ENCODE data around the gene PARP9.
A peak's percentile ranks its signal among the peaks of the same experiment; 100 is the strongest.
"Not testable (repeated sequence)": the region's sequence is repeated elsewhere in the genome, so short reads cannot be mapped to it uniquely, and the experiment has no call there.

Gene PARP9

DNA sequence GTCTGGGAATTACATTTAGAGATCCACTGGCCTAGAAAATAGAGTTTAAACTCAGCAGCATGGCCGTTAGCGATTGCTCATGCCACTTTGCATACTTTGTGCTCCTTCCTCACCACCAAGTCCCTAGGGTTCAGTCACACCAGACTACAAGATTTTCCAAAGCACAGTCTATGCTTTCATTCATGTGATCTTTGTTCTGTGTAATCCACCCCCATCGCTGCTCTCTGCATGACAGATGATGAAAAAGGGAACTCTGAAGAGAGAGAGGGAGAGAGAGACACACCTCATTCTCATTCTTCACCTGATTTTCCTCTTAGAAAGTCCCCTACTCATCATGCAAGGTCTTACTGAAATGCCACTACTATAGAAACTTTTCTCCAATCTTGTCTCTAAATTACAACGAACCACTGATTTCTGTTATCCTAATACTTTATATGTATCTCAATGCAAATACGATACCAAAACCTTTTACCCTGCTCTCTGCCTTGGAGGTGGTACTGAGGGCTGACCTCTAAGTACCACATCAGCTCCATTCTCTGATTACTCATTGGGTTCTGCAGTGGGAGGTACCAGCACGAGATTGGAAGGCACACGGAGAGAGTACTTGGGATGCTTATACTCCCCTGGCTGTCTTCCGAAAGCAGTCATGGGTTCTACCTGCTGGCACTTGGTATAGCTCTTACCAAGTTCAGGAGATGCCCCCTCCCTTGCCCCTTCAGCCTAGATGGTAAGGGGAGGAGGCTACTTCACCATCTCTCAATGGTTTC, 12.3 kb upstream of the PARP9 start:
- peak; percentile 41 for DNase-seq

DNA sequence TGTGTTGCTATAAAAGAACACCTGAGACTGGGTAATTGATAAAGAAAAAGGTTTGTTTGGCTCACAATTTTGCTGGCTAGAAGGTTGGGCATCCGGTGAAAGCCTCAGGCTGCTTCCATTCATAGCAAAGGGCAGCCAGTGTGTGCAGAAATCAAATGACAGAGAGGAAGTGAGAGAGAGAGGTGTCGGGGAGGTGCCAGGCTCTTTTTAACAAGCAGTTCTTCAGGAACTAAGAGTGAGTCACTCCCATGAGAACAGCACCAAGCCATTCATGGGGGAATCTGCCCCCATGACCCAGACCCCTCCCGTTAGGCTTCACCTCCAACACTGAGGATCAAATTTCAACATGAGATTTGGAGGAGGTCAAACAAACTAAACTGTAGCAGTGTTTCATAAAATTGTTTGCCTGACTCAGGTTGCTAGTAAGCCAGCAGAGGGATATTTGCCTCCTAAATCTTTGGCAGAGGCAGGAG, 8.9 kb upstream of the PARP9 start:
- DNase-seq: peak; percentile 18

DNA sequence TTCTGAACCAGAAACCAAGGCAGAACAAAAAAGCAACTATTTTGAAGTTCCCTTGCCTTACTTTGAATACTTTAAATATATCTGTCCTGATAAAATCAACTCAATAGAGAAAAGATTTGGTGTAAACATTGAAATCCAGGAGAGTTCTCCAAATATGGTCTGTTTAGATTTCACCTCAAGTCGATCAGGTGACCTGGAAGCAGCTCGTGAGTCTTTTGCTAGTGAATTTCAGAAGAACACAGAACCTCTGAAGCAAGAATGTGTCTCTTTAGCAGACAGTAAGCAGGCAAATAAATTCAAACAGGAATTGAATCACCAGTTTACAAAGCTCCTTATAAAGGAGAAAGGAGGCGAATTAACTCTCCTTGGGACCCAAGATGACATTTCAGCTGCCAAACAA, 4.7 kb upstream of the PARP9 start:
- DNase-seq: no peak

DNA sequence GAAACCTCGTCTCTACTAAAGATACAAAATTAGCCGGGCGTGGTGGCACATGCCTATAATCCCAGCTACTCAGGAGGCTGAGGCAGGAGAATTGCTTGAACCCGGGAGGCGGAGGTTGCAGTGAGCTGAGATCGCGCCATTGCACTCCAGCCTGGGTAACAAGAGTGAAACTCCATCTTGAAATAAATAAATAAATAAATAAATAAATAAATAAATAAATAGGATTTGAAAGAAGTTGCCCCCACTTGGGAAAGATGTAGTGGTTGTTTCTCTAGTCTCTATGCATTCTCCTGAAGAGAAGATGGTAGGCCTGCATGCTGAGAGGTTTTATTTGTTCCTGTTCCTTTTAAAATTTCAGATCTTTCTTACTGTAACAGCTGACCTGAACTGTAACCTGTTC, 4.0 kb upstream of the PARP9 start:
- not testable (repeated sequence) for DNase-seq

DNA sequence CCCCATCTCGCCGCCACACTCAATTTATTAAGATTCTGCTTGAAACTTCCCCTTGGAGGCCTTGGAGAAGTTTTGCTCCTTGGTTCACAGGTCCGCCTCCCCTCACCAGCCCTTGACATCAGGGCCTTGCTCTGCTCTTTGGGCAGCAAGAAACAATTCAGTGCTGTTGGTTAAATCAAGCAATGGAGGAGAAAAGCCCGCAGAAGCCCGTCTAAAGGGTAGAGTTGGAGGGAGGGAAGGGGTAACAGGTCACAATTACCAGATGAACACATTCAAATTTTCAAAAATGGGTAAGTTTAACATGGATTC, 429 bp downstream of the PARP9 start:
- peak; percentile 7 for DNase-seq

DNA sequence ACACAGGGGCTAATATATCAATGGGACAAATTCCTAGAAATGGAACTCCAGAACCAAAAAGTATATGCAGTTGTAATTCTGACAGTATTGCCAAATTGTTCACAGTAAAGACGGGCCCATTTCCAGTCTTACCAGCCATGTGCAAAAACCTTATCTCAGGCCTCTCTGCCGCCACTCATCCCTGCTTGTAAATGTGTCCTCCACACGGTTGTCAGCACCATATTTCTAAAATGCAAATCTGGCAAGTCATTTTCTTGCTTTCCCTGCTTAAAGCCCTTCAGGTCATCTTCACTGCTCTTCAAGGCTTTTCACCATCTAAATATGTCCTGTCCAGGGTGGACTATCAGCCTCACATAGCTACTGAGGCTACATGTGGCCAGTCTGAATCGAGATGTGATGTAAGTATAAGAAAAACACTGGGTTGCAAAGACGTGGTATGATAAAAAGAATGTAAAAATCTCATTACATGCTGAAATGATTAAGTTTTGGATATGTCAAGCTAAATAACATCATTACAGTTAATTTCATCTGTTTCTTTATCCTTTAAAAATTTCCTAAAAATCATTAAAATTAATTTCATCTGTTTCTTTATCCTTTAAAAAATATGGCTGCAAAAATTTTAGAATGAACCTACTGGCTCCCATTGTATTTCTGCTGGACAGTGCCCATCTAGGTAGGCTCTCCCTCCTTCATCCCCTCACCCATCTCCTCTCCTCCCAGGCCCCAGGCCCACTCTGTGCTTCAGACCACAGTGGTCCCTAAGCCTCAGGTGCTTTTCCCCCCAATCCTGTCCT, 980 bp downstream of the PARP9 start:
- no peak for DNase-seq

DNA sequence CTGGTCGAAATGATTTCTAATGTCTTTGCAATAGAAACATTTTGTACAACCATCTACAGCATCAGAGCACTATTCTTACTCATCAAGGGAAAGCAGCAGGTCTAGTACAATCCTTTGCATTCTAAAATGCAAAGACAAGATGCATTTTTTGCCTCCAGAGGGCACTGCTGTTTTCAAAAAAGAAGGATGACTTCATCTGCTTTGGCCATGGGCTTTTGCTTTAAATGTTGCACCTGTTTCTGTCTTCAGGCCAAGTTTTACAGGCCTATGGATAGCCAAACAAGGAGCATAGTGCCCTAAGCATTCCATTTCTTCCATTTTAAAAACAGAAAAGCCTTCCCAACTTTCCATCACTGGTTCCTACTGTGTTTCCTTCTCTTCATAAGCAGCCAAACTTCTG, 3.4 kb downstream of the PARP9 start:
- DNase-seq: peak; percentile 62

DNA sequence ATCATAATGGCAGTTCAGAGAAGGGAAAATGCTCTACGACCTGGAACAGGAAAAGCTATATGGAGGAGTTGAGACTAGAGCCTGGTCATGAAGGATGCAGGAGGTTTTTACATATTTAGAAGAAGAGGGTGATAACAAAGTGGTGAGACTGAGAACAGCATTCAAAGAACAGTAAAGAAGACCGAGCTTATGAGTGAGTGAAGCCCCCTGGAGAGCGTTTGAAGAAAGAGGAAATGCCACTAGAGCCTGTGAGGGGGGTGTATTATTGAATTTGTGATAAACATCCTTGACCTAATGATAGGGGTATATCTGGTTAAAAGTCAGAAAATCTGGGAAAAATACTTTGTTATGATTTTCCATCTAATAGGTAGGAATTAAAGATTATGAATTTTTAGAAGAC, 4.2 kb downstream of the PARP9 start:
- no peak for DNase-seq

DNA sequence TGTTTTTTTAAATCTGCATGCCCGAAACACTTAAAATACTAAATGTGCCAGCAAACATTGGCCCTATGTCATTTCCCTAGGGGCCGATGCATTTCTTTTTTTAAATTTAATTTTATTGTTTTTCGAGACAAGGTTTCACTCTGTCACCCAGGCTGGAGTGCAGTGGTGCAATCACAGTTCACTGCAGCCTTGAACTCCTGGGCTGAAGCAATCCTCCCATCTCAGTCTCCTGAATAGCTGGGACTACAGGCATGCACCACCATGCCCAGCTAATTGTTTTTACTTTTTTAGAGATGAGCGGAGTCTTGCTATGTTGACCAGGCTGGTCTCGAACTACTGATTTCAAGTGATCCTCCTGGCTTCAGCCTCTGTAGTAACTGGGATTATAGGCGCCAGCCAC, 5.5 kb downstream of the PARP9 start:
- no peak for DNase-seq

DNA sequence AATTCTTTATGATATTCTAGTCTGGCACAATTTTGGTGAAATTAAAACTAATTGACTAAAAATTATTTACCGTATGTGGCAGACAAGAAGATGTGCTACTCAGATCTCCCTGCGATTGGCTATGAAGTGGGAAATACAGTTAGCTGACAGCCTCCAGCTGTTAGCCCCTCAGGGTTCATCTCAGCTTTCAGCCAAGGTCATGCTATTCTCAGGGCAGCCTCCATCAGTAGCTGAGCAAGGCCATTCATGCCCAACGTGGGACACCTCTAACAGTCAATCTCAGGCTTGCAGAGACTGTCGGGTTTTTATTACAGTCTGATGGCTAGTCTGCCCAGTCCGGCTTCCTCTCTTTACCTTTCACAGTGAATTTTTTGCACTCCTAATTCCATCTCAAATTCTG, 6.7 kb downstream of the PARP9 start:
- DNase-seq: no peak

DNA sequence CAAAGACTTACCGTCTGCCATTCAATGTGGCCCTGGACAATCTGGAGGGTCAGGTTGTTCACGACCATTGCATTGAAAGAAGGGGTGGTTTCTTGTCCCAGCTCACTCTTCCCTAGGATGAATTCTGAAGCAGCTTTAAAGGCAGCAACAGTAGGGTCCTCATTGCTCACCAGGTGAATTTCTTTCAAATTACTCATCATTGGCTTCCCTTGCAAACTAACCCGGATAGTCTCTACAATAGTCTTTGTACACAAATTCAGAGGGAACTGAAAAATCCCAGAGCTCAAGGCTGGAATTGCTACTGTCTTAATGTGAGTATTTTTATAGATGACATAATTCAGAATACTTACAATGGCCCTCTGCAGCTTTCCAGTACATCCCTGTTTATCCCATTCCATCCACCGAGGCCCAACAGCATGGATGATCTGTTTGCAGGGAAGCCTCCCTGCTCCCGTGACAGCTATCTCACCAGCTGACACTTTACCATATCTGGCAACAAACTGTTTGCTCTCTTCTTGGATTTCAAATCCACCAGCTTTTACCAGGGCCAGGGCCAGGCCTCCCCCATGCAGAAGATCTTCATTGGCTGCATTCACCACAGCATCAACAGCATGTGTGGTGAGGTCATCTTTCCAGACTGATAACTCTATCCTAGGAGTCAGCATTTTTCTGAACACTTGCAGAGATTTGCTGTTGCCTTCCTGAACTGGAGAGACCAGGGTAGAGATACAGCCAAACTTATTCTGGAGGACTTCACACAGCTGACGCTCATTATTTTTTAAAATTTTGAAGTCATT, 8.6 kb downstream of the PARP9 start:
- DNase-seq: peak; percentile 19

DNA sequence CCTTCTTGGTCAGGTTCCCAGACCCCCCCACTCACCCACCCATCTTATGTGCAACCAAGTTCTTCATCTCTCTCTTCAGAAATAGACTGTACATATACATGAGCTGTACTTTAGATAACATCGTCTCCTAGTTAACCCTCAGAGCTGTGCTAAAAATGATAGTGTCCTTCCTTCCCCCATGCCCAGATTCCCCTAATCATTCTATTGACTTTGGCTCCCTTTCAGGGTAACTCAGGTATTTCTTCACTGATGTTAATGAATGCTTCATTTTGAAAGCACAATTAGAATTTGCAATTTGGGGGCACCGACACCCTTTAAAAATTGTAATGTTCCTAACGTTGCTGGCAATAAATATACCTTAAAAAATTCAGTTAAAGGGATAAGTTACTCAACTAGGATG, 10.9 kb downstream of the PARP9 start:
- no peak for DNase-seq

DNA sequence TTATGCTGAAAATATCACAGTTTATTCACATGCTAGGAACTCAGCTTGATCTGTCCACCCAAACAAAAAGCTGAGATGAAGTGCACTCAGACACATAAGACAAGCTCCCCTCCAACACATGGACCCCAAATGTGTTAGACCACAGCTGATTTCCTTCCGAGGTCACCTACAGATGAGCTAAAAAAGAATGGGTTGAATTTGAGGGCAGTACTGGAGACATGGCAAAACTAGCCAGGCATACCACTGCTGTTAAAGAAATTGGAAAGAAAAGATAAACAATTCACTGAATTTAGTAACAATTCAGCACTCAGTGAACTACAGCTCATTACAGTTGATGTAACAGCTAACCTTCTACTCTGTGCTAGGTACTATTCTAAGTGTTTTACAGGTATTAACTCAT, 15.5 kb downstream of the PARP9 start:
- no peak for DNase-seq

DNA sequence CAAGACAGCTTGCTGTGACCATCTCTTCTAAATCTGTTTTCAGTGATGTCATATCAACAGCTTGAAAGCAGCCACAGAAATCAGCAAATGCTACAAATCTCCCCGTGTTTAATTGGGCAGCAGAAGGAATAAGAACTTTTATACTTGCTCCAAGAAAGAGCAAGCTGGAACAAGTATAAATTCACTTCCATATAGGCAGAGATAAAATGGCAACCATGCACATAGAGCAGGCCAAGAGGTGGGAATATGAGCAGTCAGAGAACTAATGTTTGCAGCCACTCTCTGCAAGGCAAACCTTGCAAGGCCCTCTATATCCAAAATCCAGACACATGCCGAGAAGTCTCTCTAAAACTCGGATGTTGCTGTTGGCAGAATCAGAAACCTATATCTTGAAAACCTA, 16.0 kb downstream of the PARP9 start:
- DNase-seq: no peak

DNA sequence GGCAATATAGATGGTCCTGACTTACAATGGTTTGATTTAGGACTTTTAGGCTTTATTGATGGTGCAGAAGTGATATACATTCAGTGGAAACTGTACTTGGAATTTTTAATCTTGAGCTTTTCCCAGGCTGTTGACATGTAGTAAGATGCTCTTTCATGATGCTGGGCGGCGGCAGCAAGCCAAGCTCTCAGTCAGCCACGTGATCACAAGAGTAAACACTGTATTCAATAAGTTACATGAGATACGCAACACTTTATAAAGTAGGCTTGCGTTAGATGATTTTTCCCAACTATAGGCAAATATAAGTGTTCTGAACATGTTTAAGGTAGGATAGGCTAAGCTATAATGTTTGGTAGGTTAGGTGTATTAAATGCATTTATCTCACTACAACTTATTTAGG, 17.9 kb downstream of the PARP9 start:
- no peak for DNase-seq

DNA sequence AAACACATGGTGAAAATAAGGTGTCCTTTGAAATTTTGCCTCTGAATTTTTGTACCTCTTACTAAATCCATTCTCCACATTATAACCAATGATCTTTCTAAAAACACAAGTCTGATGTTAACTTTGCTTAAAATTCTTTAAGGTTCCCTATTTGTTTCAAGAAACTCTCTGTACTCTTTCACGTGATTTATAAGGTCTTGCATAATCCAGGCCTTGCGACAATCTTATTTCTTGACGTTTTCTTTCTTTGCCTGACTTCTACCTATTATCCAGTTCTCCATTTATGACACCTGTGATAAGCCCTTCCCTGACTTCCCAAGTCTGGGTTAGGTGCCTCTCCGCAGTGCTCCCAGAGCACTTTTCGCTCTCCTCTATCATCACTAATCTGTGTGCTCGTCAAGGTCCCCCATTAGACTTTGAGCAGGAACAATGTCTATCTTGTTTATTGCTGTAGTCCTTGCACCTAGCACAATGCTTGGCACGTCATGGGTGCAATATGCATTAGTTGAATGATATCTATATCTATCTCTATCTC, 25.1 kb downstream of the PARP9 start:
- DNase-seq: no peak

DNA sequence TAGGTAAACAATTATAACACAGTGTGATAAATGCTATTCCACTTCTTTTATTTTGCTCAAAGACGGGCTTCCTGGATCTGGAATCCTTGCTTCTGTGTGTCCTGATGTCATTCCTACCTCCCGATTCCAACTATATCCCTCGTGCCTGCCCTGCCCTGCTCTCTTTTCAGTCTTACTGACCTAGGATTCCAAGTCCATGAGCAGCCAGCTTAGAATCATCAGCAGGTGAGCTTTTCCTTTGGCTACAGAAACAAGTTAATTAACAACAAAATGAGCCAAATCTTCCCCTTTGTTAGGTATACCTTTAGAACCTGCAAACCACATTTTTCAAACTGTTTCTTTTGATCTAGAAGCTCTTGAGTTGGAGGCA, 27.5 kb downstream of the PARP9 start:
- DNase-seq: no peak

DNA sequence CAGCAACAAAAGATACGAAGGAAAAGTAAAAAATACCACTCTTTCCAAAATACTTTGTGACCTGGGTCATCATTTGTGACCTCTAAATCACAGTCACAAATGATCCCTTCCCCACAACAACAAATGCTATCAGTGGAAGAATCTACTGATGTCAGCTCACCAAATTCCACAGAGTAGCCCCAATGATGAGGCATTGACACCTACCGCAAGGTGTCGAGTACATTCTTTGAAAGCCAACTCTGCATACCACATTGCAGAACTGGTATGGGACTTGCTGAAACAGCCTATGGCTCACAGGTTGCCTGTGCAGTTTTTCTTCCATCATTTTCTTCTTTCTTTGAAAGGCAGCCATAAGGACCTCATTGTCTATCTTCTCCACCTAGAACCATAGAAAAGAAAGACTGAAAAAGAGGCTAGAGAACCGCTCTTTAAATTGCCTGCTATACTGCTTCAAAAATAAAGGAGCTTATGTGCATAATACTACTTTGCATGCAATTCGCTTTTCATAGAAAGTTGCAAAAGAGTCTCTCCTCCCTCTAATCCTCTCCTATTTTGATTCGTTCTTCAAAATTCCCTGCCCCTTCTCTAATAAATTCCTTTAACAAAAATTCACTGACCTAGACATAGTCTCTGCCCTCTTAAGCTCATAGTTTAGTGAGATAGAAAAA, 28.0 kb downstream of the PARP9 start:
- DNase-seq: no peak

DNA sequence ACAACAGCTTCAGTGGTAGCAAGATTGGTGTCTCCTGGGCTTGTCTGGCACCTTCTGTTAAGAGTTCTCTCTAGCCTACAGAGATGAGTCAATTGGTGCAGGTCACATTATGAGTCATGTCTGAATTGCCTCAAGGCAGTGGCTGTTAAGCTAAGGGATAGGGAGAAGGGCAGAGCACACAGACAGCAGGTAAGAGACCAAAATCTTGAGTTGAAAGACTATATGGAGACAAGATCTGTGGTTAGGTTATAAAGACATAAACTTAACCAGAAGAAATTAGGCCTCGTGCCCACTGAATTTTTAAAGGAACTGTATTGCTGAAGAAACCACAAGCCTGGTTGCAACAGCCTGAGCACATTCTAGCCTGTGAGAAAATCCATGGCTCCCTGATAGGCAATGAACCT, 30.2 kb downstream of the PARP9 start:
- DNase-seq: peak; percentile 63

DNA sequence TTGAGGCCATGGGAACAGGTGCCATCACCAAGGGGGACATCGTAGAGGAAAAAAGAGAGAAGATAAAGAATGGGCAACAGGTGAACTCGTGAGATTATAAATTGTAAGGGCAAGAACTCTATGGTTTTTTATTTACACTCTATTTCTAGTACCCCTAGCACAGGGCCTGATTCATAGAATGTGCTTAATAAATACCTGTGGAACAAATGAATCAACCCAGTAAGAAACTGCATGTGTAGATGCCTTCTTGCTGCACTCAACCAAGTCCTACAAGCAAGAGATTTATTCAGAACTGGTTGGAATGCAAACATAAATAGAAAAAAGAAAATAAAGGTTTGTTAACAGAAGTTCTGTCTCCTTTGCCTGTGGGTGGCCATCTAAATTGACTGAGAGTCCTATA, 30.6 kb downstream of the PARP9 start:
- DNase-seq: no peak

DNA sequence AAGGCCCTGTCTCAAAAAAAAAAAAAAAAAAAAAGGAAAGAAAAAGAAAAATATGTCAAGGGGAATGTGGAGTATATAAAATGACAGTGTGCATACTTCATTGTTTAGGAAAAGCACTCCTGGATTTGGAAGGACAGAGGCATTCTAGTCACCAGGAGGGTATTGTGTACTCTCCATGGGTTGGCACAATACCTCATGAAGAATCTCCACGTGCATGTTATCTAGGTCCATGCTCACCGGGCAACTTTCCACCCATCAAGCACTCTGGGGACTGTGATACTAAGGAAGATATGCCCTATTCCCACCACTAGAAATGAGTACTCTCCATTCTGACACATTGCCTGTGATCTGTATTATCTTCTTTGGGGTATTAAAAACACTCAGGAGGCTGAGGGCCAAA, 33.9 kb downstream of the PARP9 start:
- no peak for DNase-seq

DNA sequence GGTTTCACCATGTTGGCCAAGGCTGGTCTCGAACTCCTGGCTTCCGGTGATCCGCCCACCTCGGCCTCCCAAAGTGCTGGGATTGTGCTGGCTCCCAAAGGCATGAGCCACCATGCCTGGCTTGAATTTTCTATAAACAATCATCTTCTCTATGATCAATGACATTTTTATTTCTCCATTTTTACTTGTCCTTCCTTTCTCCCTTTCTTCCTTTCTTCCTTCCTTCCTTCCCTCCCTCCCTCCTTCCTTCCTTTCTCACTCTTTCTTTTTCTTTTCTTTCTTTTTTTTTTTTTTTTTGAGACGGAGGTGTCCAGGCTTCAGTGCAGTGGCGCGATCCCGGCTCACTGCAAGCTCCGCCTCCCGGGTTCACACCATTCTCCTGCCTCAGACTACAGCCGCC, 40.8 kb downstream of the PARP9 start:
- DNase-seq: no peak

DNA sequence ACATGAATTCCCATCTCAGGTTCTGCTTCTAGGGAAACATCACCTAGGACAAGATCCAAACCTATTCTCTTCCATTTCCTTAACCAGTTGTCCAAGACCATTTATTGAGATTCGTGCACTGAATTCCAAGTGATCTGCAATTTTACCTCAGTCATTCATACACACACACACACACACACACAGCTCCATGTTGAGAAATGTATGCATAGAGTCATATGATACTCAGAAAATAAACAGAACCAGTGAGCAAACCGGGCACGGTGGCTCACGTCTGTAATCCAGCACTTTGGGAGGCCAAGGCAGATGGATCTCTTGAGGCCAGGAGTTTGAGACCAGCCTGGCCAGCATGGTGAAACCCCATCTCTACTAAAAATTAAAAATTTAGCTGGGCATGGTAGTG, 43.2 kb downstream of the PARP9 start:
- no peak for DNase-seq

All from fibroblast of skin of back (primary cell).